ENCODE results near the gene KRTAP10-12.

The KRTAP10-12 gene

GRCh38 chr21:44699502-44700001, 2.6 kb downstream of the KRTAP10-12 start:
- FAIRE-seq = no peak

- FAIRE-seq = no peak
Measured at GRCh38 chr21:44700101-44701022, 3.4 kb downstream of the KRTAP10-12 start.

DNA sequence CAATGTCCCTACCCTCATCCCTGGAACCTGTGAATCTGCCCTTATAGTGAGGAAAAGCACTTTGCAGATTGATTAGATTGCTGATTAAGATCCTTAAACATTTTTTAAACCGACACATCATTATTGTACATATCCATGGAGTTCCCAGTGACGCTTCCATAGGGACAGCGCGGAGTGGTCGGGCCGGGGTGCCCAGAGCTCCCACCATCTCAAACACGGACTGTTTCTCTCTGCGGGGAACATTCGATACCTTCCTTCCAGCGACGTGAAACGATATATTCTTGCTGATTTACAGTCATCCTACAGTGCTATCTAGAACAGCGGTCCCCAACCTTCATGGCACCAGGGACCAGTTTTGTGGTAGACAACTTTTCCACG, 4.0 kb downstream of the KRTAP10-12 start:
- no peak for FAIRE-seq

DNA sequence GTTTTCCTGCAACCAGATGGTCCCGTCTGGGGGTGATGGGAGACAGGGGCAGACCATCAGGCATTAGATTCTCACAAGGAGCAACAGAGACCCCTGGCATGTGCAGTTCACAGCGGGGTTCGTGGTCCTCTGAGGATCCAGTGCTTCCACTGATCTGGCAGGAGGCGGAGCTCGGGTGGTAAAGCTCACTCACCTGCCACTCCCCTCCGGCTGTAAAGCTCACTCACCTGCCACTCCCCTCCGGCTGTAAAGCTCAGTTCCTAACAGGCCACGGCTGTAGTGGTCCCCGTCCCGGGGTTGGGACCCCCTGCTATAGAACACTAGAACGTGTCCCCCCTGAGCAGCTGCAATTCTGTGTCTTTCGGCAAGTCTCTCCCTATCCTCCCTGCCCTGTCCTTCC, 4.6 kb downstream of the KRTAP10-12 start:
- FAIRE-seq = no peak

DNA sequence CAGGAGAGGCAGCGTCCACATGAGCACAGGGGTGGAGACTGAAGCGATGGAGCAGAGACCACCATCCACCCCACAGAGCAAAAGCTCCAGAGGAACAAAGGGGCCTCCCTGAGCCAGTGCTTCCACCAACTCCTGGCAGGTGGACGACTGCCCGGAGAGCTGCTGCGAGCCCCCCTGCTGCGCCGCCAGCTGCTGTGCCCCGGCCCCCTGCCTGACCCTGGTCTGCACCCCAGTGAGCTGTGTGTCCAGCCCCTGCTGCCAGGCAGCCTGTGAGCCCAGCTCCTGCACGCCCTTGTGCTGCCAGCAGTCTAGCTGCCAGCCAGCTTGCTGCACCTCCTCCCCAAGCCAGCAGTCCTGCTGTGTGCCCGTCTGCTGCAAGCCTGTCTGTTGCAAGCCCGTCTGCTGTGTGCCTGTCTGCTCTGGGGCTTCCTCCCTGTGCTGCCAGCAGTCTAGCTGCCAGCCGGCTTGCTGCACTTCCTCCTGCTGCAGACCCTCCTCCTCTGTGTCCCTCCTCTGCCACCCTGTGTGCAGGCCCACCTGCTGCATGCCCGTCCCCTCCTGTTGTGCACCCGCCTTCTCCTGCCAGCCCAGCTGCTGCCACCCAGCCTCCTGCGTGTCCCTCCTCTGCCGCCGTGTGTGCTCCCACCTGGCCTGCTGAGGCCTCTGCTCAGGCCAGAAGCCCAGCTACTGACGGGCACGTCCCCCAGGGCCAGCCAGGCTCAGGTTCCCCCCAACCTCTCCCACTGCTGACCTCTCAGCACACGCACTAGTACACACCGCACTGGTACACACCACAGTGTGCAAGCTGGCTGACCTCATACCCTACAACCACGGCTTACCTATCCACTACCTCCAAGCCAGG, 5.4 kb downstream of the KRTAP10-12 start:
- FAIRE-seq = no peak

DNA sequence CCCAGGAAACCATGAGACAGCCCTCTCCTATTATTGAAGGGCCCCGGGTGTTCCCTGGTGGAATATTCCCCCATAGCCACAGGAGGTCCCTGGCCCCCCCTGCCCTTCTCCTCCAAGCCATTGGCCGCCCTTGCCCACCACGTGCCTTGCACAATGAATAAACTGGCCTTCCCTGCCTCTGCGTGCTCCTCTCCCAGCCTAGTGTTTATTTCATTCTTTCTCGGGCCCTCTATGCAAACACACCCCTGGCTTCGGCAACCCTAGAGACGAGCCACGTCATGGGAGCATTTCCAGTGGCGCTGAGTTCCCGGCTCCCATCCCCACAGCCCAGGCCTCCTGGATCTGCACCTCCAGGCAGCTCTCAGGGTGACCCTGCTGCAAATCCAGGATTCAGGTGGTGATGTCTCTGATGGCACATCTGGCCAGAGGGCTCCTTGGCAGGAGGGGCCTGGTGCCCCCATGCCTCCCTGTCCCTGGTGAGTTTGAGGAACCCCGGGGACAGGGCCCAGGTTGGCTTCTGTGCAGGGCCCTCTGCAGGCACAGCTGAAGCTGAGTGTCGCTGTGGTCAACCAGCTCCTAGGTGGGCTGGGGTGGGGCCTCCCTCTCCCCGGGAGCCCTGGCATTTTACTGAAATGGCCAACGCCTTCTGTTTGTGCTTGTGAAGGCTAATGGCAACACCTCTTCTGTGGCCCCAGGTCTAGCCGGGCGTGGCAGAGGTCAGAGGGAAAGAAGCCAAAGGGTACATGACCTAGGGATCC, 6.2 kb downstream of the KRTAP10-12 start:
- FAIRE-seq = no peak

DNA sequence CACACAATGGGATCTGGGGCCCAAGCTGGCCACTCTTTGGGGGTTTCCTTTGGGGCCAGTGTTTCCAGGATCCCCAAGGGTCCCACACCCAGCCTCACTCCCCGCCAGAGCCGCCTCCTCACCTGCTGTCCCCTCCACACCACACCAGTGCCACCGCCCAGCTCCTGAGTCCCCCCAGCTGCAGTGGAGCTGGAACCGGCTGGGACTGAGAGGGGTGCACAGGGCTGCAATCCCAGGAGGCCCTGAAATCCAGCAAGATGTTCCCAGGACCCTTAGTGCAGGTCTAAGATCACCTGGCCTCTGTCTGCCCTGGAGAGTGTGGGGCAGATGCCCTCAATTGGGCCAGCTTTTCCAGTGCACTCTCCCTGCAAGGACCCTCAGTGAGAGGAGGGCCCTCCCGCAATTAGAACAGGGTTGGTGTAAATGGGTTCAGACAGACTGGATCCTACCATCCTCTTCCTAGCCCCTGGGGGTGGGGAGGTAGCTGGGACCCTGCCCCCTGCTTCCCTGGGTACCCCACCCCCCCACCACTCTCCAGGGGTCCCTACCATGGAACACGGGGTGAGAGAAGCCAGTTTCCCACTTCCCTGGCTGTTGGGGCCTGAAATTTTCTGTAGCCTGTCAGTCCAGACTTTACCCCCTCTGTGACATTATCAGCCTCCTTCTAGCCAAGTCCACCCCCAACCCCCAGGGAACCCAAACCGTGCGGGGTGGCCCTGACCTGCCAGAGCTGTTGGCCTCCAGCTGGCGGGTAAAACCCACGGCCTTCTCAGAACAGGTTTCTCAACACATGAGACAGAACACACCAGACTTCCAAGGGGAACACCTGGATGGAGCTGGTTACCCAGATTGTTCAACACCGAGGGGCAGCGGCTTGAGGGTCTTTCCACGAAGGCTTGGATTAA, 7.0 kb downstream of the KRTAP10-12 start:
- FAIRE-seq = no peak

- FAIRE-seq = no peak
Measured at GRCh38 chr21:44704636-44705001, 7.6 kb downstream of the KRTAP10-12 start.

GRCh38 chr21:44706026-44706705, 9.2 kb downstream of the KRTAP10-12 start:
- no peak for FAIRE-seq

GRCh38 chr21:44706706-44707581, 10.0 kb downstream of the KRTAP10-12 start:
- no peak for FAIRE-seq

DNA sequence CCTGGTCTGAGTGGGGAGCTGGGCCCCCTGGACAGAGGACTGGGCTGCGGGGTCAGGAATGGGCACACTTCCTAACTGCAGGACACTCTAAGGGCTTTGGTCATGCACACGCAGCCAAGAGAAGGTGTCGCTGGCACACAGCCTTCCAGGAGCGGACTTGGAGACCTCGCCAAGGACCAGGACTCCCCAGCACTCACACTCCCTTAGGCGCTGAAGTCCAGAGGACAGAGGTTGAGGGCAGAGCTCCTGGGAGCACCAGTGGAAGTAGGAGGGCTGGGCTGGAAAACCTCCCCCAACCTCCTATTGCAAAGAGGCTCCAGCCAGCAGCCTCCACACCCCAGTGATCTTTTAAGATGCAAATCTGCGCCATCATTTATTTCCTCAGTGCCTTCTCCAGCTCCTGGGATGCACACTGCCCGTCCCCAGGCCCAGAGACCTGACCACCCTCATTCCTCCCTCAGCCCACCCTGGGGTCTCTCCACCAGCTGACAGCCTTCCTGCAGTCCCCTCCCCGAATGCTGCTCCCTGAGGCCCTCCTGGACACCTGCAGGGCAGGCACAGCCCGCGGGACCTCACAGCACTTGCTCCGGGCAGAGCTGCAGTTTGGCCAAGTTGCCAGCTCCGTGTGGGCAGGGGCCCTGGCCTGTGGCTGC, 11.4 kb downstream of the KRTAP10-12 start:
- FAIRE-seq = no peak

GRCh38 chr21:44708866-44709425, 12.0 kb downstream of the KRTAP10-12 start:
- no peak for FAIRE-seq

DNA sequence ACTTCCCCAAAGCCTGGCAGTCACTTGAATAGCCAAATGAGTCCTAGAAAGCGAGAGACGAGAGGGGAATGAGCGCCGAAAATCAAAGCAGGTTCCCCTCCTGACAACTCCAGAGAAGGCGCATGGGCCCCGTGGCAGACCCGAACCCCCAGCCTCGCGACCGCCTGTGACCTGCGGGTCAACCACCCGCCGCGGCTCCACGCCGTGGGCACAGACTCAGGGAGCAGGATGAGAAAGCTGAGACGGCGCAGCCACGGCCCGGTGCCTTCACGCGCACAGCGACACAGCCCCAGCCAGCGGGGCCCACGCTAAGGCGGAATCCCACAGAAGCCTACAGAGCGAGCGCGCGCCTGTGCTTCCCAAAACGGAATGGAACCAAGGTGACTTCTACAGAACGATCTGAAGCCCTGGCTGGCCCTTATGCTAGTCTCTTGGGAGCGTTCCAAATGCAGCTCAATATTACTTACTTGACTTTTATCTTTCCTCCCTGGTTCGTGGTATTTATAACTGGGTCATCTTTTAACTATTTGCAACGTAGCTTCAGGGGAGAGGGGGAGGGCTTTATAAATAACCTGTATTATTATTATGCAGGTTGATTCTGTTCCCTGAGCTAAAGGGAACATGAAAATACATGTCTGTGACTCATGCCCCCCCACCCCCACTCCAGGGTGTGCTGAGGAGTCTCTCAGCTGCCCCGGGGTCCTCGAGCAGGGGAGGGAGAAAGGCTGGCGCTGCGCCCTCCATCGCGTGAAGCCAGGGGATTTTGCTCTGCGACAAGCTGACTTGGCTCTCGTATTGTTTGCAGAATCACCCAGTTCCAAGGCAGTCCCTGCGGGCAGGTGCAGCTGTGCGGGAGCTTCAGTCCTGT, 12.7 kb downstream of the KRTAP10-12 start:
- no peak for FAIRE-seq

DNA sequence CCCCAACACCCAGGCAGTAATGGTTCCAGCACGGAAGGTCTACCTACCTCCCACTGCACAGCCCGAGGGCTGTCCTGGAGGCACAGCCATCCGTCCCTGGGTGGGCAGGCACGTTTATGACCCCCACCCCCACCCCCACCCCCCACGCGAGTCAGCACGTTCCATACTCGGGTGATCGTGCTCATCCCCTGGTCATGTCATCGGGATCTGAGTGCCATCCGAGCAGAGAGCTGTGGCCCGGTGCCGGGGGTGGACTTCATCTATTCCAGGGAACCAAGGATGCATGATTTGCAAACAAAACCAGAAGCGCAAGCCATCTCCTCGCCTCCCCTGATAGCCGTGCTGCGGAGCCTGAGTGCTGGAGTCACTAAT, 13.3 kb downstream of the KRTAP10-12 start:
- no peak for FAIRE-seq

- no peak for FAIRE-seq
Measured at GRCh38 chr21:44710756-44711326, 13.9 kb downstream of the KRTAP10-12 start.

DNA sequence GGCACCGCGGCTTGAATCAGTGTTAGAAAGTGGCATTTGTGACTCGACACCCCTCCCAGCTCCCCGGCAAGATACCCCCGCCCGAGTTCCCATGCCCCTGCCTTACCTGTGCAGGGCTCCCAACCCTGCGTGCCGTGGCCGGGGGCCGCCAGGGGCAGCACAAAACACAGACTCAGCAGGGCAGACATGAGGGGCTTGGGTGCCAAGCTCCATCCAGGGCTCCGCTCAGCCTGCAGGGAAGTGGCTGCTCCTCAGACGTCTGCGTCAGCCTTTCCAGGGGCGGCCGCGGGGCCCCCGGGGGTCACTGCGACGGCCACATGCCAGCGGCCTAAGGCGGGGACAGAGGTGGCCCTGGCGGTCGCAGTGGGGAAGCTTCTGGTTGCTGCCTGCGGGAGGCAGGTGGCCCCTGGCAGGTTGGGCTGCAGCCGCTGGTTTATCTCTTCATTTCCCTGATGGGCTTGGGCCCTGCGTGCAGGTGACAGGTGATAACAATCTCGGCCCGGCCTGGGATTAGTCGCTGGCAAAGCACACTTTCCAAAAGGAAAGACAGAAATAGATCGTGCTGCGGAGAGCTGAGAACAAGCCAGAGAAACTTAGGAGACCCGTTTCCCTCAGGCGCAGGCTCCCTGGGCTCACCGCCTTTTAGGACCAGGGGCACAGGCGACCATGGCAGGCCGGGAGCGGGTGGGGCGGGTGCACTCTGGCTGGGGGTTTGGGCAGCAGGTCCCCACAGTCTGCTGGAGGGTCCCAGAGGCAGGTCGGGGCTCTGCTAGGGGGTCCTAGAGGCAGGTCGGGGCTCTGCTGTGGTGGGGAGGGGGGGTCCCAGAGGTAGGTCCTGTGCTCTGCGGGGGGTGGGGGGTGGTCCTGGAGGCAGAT, 14.6 kb downstream of the KRTAP10-12 start, which contains the start of gene TSPEAR:
Gene TSPEAR (minus strand): TSS at position 246 of the 876 bp plus-strand sequence. CDS start 58 bp downstream, at position 188.
- FAIRE-seq = no peak
